NCI-H2081 treated with DMSO at 0.1 percent for 48 hours (cell line): Measurements from ENCODE around the gene ATP11A.
A peak's percentile ranks its signal among the peaks of the same experiment; 100 is the strongest.

Experiments
- DNase-seq: peaks from one replicate; lab custom pipeline; 2025; lab: John Stamatoyannopoulos, UW

Gene ATP11A

GRCh38 chr13:112723771-112724170 is 33.9 kb downstream of the ATP11A start:
- no peak for DNase-seq

- no peak for DNase-seq
These were observed 35.0 kb downstream of the ATP11A start for GRCh38 chr13:112724788-112725345.

GRCh38 chr13:112725346-112726015 is 35.6 kb downstream of the ATP11A start:
- DNase-seq: peak; percentile 56

- peak; percentile 56 for DNase-seq
These were observed 36.4 kb downstream of the ATP11A start for GRCh38 chr13:112726016-112726767.

GRCh38 chr13:112727581-112727980 is 37.7 kb downstream of the ATP11A start:
- no peak for DNase-seq

GRCh38 chr13:112728375-112729126 is 38.7 kb downstream of the ATP11A start:
- DNase-seq: no peak

- DNase-seq: no peak
These were observed 39.6 kb downstream of the ATP11A start for GRCh38 chr13:112729408-112729807.

GRCh38 chr13:112730157-112730671 is 40.4 kb downstream of the ATP11A start:
- no peak for DNase-seq

- no peak for DNase-seq
These were observed 42.1 kb downstream of the ATP11A start for GRCh38 chr13:112731667-112732616.

GRCh38 chr13:112732679-112733078 is 42.8 kb downstream of the ATP11A start:
- peak; percentile 82 for DNase-seq

- peak; percentile 82 for DNase-seq
These were observed 43.3 kb downstream of the ATP11A start for GRCh38 chr13:112733112-112733511.

GRCh38 chr13:112733661-112734379 is 44.0 kb downstream of the ATP11A start:
- peak; percentile 60 for DNase-seq

GRCh38 chr13:112734696-112735547 is 45.1 kb downstream of the ATP11A start:
- no peak for DNase-seq

- no peak for DNase-seq
These were observed 46.0 kb downstream of the ATP11A start for GRCh38 chr13:112735791-112736190.

GRCh38 chr13:112737294-112737693 is 47.5 kb downstream of the ATP11A start:
- DNase-seq: no peak

- no peak for DNase-seq
These were observed 48.8 kb downstream of the ATP11A start for GRCh38 chr13:112738606-112739005.

- no peak for DNase-seq
These were observed 50.8 kb downstream of the ATP11A start for GRCh38 chr13:112740502-112741131.

- DNase-seq: no peak
These were observed 51.4 kb downstream of the ATP11A start for GRCh38 chr13:112741185-112741755.
